Thyroid gland (tissue), 4 donors: Measurements from ENCODE around the gene KRT15.

ENCODE experiments used
- CTCF ChIP-seq, 6 experiments: fragments of 200-600 bp in 3 of 6; fragments of 450-650 bp in 3 of 6; sonication (generic) in 3 of 6; IDR thresholded peaks; one replicate each; pipeline ENCODE4 v1.5.1; 2016 to 2019; ENCODE audit warnings: antibody characterized with exemption in 6 of 6, mild to moderate bottlenecking in 2 of 6, inconsistent platforms in 1 of 6, moderate library complexity in 1 of 6
- POLR2A ChIP-seq, 2 donors: fragments of 450-650 bp; IDR thresholded peaks; one replicate each; pipeline ENCODE4 v1.6.1; 2017; ENCODE audit warnings: antibody characterized with exemption in 2 of 2, mild to moderate bottlenecking in 2 of 2, moderate library complexity in 1 of 2

- TF ChIP-seq POLR2A (IDR thresholded peaks at IDR 0.05) = no peak
- no peak for TF ChIP-seq CTCF (IDR thresholded peaks at IDR 0.05)
These were observed 27.2 kb upstream of the KRT15 start for GRCh38 chr17:41545829-41546410.
